OCI-LY7 (cell line): Measurements from ENCODE around the gene FALEC. TPM values are rescaled to one million over a fixed set of nuclear protein-coding genes. Genes with fewer than 3 reads are reported as not detected.

Experiments used
- BruUV-seq: library from RNA; stranded (reverse); fragments of 400-500 nt; replicated peaks from 2 replicates; lab custom pipeline; 2021; lab: Mats Ljungman, UMichigan
- CTCF ChIA-PET: fragments of 300-600 bp; sonication (Branson Sonifier 250); formaldehyde crosslinking; loops from one replicate; lab custom pipeline; 2022; ENCODE audit warnings: antibody characterized with exemption; ENCODE audit not compliant: unreplicated experiment; lab: Charles Lee
- POLR2A ChIA-PET: fragments of 300-600 bp; sonication (Branson Sonifier 250); formaldehyde crosslinking; loops from one replicate; lab custom pipeline; 2022; ENCODE audit warnings: antibody characterized with exemption; lab: Charles Lee
- DNase-seq: peaks from one replicate; pipeline ENCODE4 v3.0.0-alpha.2; 2015; ENCODE audit warnings: low spot score
- H2AFZ ChIP-seq: fragments of 200-600 bp; sonication (generic), shearing (Covaris generic); 2 replicates; pipeline ENCODE4 v1.6.1; 2014; ENCODE audit warnings: mild to moderate bottlenecking, antibody characterized with exemption, low read length, moderate library complexity
- H3K27ac ChIP-seq: fragments of 200-600 bp; sonication (generic); 2 replicates; pipeline ENCODE4 v1.5.1; 2014; ENCODE audit warnings: mixed run types, low read depth, mild to moderate bottlenecking, moderate library complexity, low read length, inconsistent platforms; ENCODE audit not compliant: poor library complexity, severe bottlenecking
- H3K36me3 ChIP-seq: fragments of 200-600 bp; sonication (generic); 2 replicates; pipeline ENCODE4 v1.6.1; 2014; ENCODE audit warnings: mild to moderate bottlenecking, antibody characterized with exemption, low read length, moderate library complexity, mixed read lengths; ENCODE audit not compliant: insufficient read depth
- H3K4me1 ChIP-seq: fragments of 200-600 bp; sonication (generic); 2 replicates; pipeline ENCODE4 v1.5.1; 2014; ENCODE audit warnings: mild to moderate bottlenecking, low read length; ENCODE audit not compliant: insufficient read depth, poor library complexity, severe bottlenecking
- H3K4me2 ChIP-seq: fragments of 200-600 bp; sonication (generic); 2 replicates; pipeline ENCODE4 v1.6.1; 2014; ENCODE audit warnings: mild to moderate bottlenecking, low read length
- H3K4me3 ChIP-seq: fragments of 200-600 bp; sonication (generic); 2 replicates; pipeline ENCODE4 v1.5.1; 2014; ENCODE audit warnings: mild to moderate bottlenecking, low read depth, low read length; ENCODE audit not compliant: poor library complexity, severe bottlenecking
- H3K79me2 ChIP-seq: fragments of 200-600 bp; sonication (generic); 2 replicates; pipeline ENCODE4 v1.6.1; 2016; ENCODE audit warnings: low read depth, mild to moderate bottlenecking, low read length, moderate library complexity, mixed read lengths; ENCODE audit not compliant: insufficient read depth
- H3K9me2 ChIP-seq: fragments of 200-600 bp; sonication (generic); 2 replicates; pipeline ENCODE4 v1.6.1; 2016; ENCODE audit warnings: mild to moderate bottlenecking, low read length, mixed read lengths; ENCODE audit not compliant: insufficient read depth
- H3K9me3 ChIP-seq: fragments of 200-600 bp; sonication (generic); 2 replicates; pipeline ENCODE4 v1.6.1; 2014; ENCODE audit warnings: mild to moderate bottlenecking, mixed run types, low read length, mixed read lengths
- H4K20me1 ChIP-seq: fragments of 200-600 bp; sonication (generic); 2 replicates; pipeline ENCODE4 v1.6.1; 2014; ENCODE audit warnings: mild to moderate bottlenecking, antibody characterized with exemption, low read length, moderate library complexity, mixed read lengths; ENCODE audit not compliant: insufficient read depth
- CTCF ChIP-seq: fragments of 200-600 bp; sonication (generic); conservative IDR thresholded peaks from 2 replicates; pipeline ENCODE4 v1.5.1; 2014; ENCODE audit warnings: mild to moderate bottlenecking, antibody characterized with exemption, low read length, moderate library complexity, mixed read lengths
- EZH2phosphoT487 ChIP-seq: fragments of 200-600 bp; sonication (generic); IDR thresholded peaks from 2 replicates; pipeline ENCODE4 v1.6.1; 2018; ENCODE audit warnings: low read depth, borderline replicate concordance, mild to moderate bottlenecking, mixed run types, antibody characterized with exemption, low read length, moderate library complexity, mixed read lengths
- intact Hi-C: fragments of 100-400 bp; cut with micrococcal nuclease; formaldehyde crosslinking; loops from one replicate; pipeline ENCODE4 v1.10.0; 2022; ENCODE audit not compliant: unreplicated experiment
- total RNA-seq, 2 experiments: library from RNA; depleted of rRNA in 1 of 2; stranded (reverse); fragments of >200 nt in 1 of 2; shearing (Covaris generic) in 1 of 2; gene quantifications; 2 replicates each; pipeline ENCODE4 v1.2.3, GENCODE V29; 2014 to 2022

Gene FALEC
- total RNA-seq, 2 experiments from 2014 or later: 0.47 to 1.9 TPM

GRCh38 chr1:150575072-150575489 is 59.5 kb downstream of the FALEC start:
- Histone ChIP-seq H3K79me2 (peaks cover 94% of the 10 kb centered on the region), H3K4me1 (peaks cover 62% of the 10 kb centered on the region), H3K27ac (peak overlapping the region; percentile 85), H2AFZ (no peak overlapping the region), H3K36me3 (peaks cover 92% of the 10 kb centered on the region), H3K4me3 (peak overlapping the region; percentile 99), H3K9me2 (no peaks in the 10 kb centered on the region), H3K9me3 (no peaks in the 10 kb centered on the region), H4K20me1 (peaks cover 50% of the 10 kb centered on the region), H3K4me2 (peak overlapping the region; percentile 99)
- TF ChIP-seq CTCF (no peak), EZH2phosphoT487 (no peak)
- ChIA-PET POLR2A (interaction anchor here (13.8 kb wide), 1 partner anchor 11 kb away, joined by 260 read pairs; no protein-coding TSS in a partner anchor), CTCF (interaction anchor here (1.3 to 1.9 kb wide), 2 partner anchors 12 to 14 kb away, joined by 3 to 7 read pairs; no protein-coding TSS in a partner anchor)
- intact Hi-C loops: no loop called here
- no TSS peak for BruUV-seq
- no peak for DNase-seq

GRCh38 chr1:150575518-150576366 is 60.2 kb downstream of the FALEC start:
- CTCF ChIA-PET: interaction anchor here (1.3 to 1.9 kb wide), 3 partner anchors 12 to 15 kb away, joined by 3 to 7 read pairs (median 7); no protein-coding TSS in a partner anchor
- intact Hi-C loops: no loop called here
- peaks cover 61% of the 10 kb centered on the region for H3K4me1 ChIP-seq

More at GRCh38 chr1:150575518-150576366, 60.2 kb downstream of the FALEC start:
- Histone ChIP-seq H3K4me2 (peak overlapping the region; percentile 99), H3K79me2 (peaks cover 92% of the 10 kb centered on the region), H3K4me3 (peak overlapping the region; percentile 99), H3K9me2 (no peaks in the 10 kb centered on the region), H3K27ac (peak overlapping the region; percentile 85), H3K36me3 (peaks cover 86% of the 10 kb centered on the region), H2AFZ (no peak overlapping the region), H4K20me1 (peaks cover 50% of the 10 kb centered on the region), H3K9me3 (no peaks in the 10 kb centered on the region)
- POLR2A ChIA-PET: interaction anchor here (13.8 kb wide), 1 partner anchor 12 kb away, joined by 260 read pairs; no protein-coding TSS in a partner anchor
- no TSS peak for BruUV-seq
- no peak for DNase-seq
- TF ChIP-seq EZH2phosphoT487: no peak
- no peak for TF ChIP-seq CTCF
